ENCODE results near the gene RBM47.
A peak's percentile ranks its signal among the peaks of the same experiment; 100 is the strongest.
"Not testable (repeated sequence)": the region's sequence is repeated elsewhere in the genome, so short reads cannot be mapped to it uniquely, and the experiment has no call there.

RBM47 gene

GRCh38 chr4:40562208-40562607 is 67.5 kb downstream of the RBM47 start:
- no peak for DNase-seq (ENCODE audit: low spot score)

- DNase-seq (ENCODE audit: low spot score) = not testable (repeated sequence)
Measured at GRCh38 chr4:40561543-40562177, 68.0 kb downstream of the RBM47 start.

GRCh38 chr4:40559585-40560465 is 69.8 kb downstream of the RBM47 start:
- DNase-seq (ENCODE audit: low spot score) = no peak

GRCh38 chr4:40557736-40558135 is 71.9 kb downstream of the RBM47 start:
- DNase-seq (ENCODE audit: low spot score) = no peak

- DNase-seq (ENCODE audit: low spot score) = no peak
Measured at GRCh38 chr4:40555176-40555900, 74.3 kb downstream of the RBM47 start.

- not testable (repeated sequence) for DNase-seq (ENCODE audit: low spot score)
Measured at GRCh38 chr4:40554641-40555040, 75.0 kb downstream of the RBM47 start.

- no peak for DNase-seq (ENCODE audit: low spot score)
Measured at GRCh38 chr4:40553995-40554394, 75.7 kb downstream of the RBM47 start.

- no peak for DNase-seq (ENCODE audit: low spot score)
Measured at GRCh38 chr4:40552536-40552935, 77.1 kb downstream of the RBM47 start.

- DNase-seq (ENCODE audit: low spot score) = peak; percentile 15
Measured at GRCh38 chr4:40551568-40552136, 78.0 kb downstream of the RBM47 start.

- DNase-seq (ENCODE audit: low spot score) = peak; percentile 31
Measured at GRCh38 chr4:40550948-40551462, 78.7 kb downstream of the RBM47 start.

- DNase-seq (ENCODE audit: low spot score) = no peak
Measured at GRCh38 chr4:40550196-40550595, 79.5 kb downstream of the RBM47 start.

- DNase-seq (ENCODE audit: low spot score) = no peak
Measured at GRCh38 chr4:40548256-40548655, 81.4 kb downstream of the RBM47 start.

GRCh38 chr4:40547789-40548132 is 81.9 kb downstream of the RBM47 start:
- DNase-seq (ENCODE audit: low spot score) = no peak

- no peak for DNase-seq (ENCODE audit: low spot score)
Measured at GRCh38 chr4:40546969-40547788, 82.5 kb downstream of the RBM47 start.

- no peak for DNase-seq (ENCODE audit: low spot score)
Measured at GRCh38 chr4:40546506-40546905, 83.2 kb downstream of the RBM47 start.

- DNase-seq (ENCODE audit: low spot score) = not testable (repeated sequence)
Measured at GRCh38 chr4:40545487-40545886, 84.2 kb downstream of the RBM47 start.

- DNase-seq (ENCODE audit: low spot score) = no peak
Measured at GRCh38 chr4:40544221-40544620, 85.4 kb downstream of the RBM47 start.

- DNase-seq (ENCODE audit: low spot score) = no peak
Measured at GRCh38 chr4:40540800-40541199, 88.9 kb downstream of the RBM47 start.

GRCh38 chr4:40536032-40536431 is 93.6 kb downstream of the RBM47 start:
- no peak for DNase-seq (ENCODE audit: low spot score)

- DNase-seq (ENCODE audit: low spot score) = no peak
Measured at GRCh38 chr4:40531636-40532023, 98.0 kb downstream of the RBM47 start.

GRCh38 chr4:40530961-40531635 is 98.6 kb downstream of the RBM47 start:
- no peak for DNase-seq (ENCODE audit: low spot score)
